ENCODE data around the gene REXO5. TPM values are rescaled to one million over a fixed set of nuclear protein-coding genes. Genes with fewer than 3 reads are reported as not detected.

The REXO5 gene
- total RNA-seq, 1 experiment from 2014 or later: 9.1 TPM

DNA sequence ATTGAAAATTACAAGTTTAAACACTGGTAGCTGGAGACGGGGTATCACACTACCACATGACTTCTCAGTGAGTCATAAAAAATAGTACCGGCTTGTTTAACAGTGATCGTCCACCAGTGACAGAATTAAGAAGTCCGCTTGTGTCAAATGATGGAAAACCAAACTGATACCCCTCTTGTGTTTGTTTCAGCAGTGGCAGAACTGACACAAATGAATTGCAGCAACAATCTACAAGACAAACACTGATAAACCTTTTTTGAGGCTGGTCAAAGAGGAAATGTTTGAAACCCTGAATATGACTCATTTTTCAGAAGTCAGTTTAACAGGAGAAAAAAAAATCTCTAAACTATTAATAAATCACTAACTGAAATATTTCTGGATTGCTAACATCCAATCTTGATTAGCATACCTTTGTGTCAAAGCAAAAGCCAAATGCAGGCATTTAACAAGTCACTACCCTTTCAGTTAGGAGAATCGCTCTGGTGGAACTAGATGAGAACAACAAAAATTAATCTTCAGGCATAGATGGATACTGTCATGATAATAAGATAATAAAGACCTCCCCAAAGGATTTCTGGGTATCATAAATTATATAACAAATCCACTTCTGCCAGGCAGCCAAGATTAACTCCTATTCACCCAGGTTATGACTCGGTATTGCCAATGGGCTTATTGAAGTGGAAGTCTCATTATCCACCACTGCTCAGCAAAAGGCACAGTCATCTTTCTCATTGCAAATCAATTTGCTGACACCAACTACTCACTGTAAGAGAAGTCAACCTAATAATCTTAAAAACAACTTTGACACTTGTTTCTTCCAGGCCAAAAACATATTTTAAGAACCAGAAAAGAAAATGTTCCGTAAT, 73.1 kb downstream of the REXO5 start:
- Histone ChIP-seq H3K36me3 (ENCODE audit: insufficient read depth, low read length, poor library complexity, severe bottlenecking) (no peaks in the 10 kb centered on the region), H3K9me3 (ENCODE audit: low read depth, low read length, poor library complexity, severe bottlenecking) (no peaks in the 10 kb centered on the region), H3K27ac (ENCODE audit: low read depth, low read length, poor library complexity, severe bottlenecking) (no peak overlapping the region), H3K4me1 (ENCODE audit: insufficient read depth, low read length, poor library complexity, severe bottlenecking) (peaks cover 7% of the 10 kb centered on the region), H3K27me3 (replicated peaks; ENCODE audit: insufficient read depth, low read depth, low read length, poor library complexity) (no peaks in the 10 kb centered on the region), H3K4me3 (ENCODE audit: low read depth, low read length, poor library complexity, severe bottlenecking) (no peak overlapping the region)
- ChIA-PET CTCF (no interaction called here), POLR2A (ENCODE audit: low non-redundant PET) (no interaction called here)
- BruUV-seq (replicated peaks): no TSS peak
- no peak for DNase-seq (ENCODE audit: low spot score)
- intact Hi-C loops (cut with micrococcal nuclease; ENCODE audit: unreplicated experiment): no loop called here
- no peak for TF ChIP-seq EZH2 (IDR thresholded peaks at IDR 0.05; ENCODE audit: borderline replicate concordance, low read depth, low read length, poor library complexity, severe bottlenecking)
- TF ChIP-seq, protein P1, sequence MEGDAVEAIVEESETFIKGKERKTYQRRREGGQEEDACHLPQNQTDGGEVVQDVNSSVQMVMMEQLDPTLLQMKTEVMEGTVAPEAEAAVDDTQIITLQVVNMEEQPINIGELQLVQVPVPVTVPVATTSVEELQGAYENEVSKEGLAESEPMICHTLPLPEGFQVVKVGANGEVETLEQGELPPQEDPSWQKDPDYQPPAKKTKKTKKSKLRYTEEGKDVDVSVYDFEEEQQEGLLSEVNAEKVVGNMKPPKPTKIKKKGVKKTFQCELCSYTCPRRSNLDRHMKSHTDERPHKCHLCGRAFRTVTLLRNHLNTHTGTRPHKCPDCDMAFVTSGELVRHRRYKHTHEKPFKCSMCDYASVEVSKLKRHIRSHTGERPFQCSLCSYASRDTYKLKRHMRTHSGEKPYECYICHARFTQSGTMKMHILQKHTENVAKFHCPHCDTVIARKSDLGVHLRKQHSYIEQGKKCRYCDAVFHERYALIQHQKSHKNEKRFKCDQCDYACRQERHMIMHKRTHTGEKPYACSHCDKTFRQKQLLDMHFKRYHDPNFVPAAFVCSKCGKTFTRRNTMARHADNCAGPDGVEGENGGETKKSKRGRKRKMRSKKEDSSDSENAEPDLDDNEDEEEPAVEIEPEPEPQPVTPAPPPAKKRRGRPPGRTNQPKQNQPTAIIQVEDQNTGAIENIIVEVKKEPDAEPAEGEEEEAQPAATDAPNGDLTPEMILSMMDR (conservative IDR thresholded peaks at IDR 0.05; ENCODE audit: low read depth, low read length): no peak

DNA sequence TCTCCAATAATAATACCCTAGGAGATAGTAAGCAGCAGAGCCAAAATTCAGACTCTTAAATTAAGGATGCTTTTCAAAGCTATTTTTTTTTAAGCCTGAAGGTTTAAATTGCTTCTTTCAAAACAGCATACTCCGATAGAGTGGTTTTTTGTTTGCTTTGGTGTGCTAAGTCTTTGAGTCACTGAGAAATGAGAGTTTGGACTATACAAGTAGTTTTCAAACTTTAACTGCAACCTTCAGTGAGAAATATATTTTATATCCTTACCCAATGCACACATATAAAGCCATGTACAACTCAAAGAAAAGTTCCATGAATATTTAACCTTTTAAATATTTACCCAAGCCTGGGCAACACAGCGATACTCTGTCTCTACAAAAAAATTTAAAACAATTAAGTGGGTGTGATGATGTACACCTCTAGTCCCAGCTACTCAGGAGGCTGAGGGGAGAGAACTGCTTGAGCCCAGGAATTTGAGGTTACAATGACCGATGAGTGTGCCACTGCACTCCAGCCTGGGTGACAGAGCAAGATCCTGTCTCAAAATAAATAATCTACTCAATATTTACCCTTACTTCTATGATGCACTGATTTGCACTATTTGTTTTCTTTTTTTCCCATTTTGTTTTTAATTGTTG, 74.7 kb downstream of the REXO5 start:
- TF ChIP-seq EZH2 (IDR thresholded peaks at IDR 0.05; ENCODE audit: borderline replicate concordance, low read depth, low read length, poor library complexity, severe bottlenecking): no peak
- TF ChIP-seq, protein P1 (conservative IDR thresholded peaks at IDR 0.05; ENCODE audit: low read depth, low read length): no peak
- no peaks in the 10 kb centered on the region for H3K9me3 ChIP-seq (ENCODE audit: low read depth, low read length, poor library complexity, severe bottlenecking)
- H3K27ac ChIP-seq (ENCODE audit: low read depth, low read length, poor library complexity, severe bottlenecking): no peak overlapping the region
- CTCF ChIA-PET: no interaction called here
- no TSS peak for BruUV-seq (replicated peaks)
- no peak overlapping the region for H3K4me3 ChIP-seq (ENCODE audit: low read depth, low read length, poor library complexity, severe bottlenecking)
- no peak for DNase-seq (ENCODE audit: low spot score)
- intact Hi-C loops (cut with micrococcal nuclease; ENCODE audit: unreplicated experiment): no loop called here
- H3K27me3 ChIP-seq (replicated peaks; ENCODE audit: insufficient read depth, low read depth, low read length, poor library complexity): no peaks in the 10 kb centered on the region
- no peaks in the 10 kb centered on the region for H3K4me1 ChIP-seq (ENCODE audit: insufficient read depth, low read length, poor library complexity, severe bottlenecking)
- POLR2A ChIA-PET (ENCODE audit: low non-redundant PET): no interaction called here
- H3K36me3 ChIP-seq (ENCODE audit: insufficient read depth, low read length, poor library complexity, severe bottlenecking): no peaks in the 10 kb centered on the region

DNA sequence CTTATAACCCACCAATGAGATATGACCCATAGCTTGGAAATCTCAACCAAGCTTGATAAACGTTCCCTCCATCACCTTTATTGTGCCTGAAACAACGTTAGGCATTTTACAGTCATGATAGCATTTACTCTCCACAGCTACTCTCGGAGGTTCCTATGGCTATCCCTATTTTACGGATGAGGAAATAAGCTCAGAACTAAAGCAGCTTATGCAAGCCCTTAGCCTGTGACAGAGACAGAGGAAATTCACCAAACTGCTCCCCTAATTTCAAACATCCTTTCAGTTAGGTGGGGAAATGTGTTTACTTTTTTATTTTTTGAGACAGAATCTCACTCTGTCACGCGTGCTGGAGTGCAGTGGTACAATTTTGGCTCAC, 75.2 kb downstream of the REXO5 start:
- POLR2A ChIA-PET (ENCODE audit: low non-redundant PET): no interaction called here
- intact Hi-C loops (cut with micrococcal nuclease; ENCODE audit: unreplicated experiment): no loop called here

More for the DNA sequence above, 75.2 kb downstream of the REXO5 start:
- no peaks in the 10 kb centered on the region for H3K27me3 ChIP-seq (replicated peaks; ENCODE audit: insufficient read depth, low read depth, low read length, poor library complexity)
- TF ChIP-seq, protein P1 (conservative IDR thresholded peaks at IDR 0.05; ENCODE audit: low read depth, low read length): no peak
- TF ChIP-seq EZH2 (IDR thresholded peaks at IDR 0.05; ENCODE audit: borderline replicate concordance, low read depth, low read length, poor library complexity, severe bottlenecking): no peak
- H3K9me3 ChIP-seq (ENCODE audit: low read depth, low read length, poor library complexity, severe bottlenecking): no peaks in the 10 kb centered on the region
- H3K36me3 ChIP-seq (ENCODE audit: insufficient read depth, low read length, poor library complexity, severe bottlenecking): no peaks in the 10 kb centered on the region
- H3K4me3 ChIP-seq (ENCODE audit: low read depth, low read length, poor library complexity, severe bottlenecking): no peak overlapping the region
- no peaks in the 10 kb centered on the region for H3K4me1 ChIP-seq (ENCODE audit: insufficient read depth, low read length, poor library complexity, severe bottlenecking)
- H3K27ac ChIP-seq (ENCODE audit: low read depth, low read length, poor library complexity, severe bottlenecking): no peak overlapping the region
- no TSS peak for BruUV-seq (replicated peaks)
- CTCF ChIA-PET: no interaction called here
- DNase-seq (ENCODE audit: low spot score): no peak
